Ovary (tissue), 9 donors: ENCODE measurements around the gene FAM171A1. TPM values are rescaled to one million over a fixed set of nuclear protein-coding genes. Genes with fewer than 3 reads are reported as not detected.

Experiments
- DNase-seq, 5 donors: peaks; one replicate each; pipeline ENCODE4 v3.0.0-alpha.2; 2019 to 2020
- H3K27ac ChIP-seq, 2 donors: fragments of 200-600 bp; one replicate each; pipeline versions ENCODE4 v1.5.1 to v1.8.0; 2019 to 2022
- H3K27me3 ChIP-seq: fragments of 200-600 bp; one replicate; pipeline ENCODE4 v1.8.0; 2022
- H3K36me3 ChIP-seq: fragments of 200-600 bp; sonication (generic); one replicate; pipeline ENCODE4 v1.5.1; 2019
- H3K4me1 ChIP-seq: one replicate; pipeline ENCODE4 v1.8.1; 2013; ENCODE audit warnings: mild to moderate bottlenecking, moderate library complexity; ENCODE audit not compliant: insufficient read depth
- H3K4me3 ChIP-seq: fragments of 200-600 bp; sonication (generic); one replicate; pipeline ENCODE4 v1.5.1; 2017
- H3K9me3 ChIP-seq, 2 donors: fragments of 200-600 bp in 1 of 2; sonication (generic) in 1 of 2; one replicate each; pipeline versions ENCODE4 v1.5.1 to v1.8.1; 2013 to 2019; ENCODE audit warnings: mild to moderate bottlenecking in 1 of 2, moderate library complexity in 1 of 2
- EP300 ChIP-seq: sonication (generic); formaldehyde crosslinking; IDR thresholded peaks from one replicate; pipeline ENCODE4 v1.6.1; 2017; ENCODE audit warnings: antibody characterized with exemption
- POLR2A ChIP-seq: fragments of 450-650 bp; IDR thresholded peaks from one replicate; pipeline ENCODE4 v1.6.1; 2017; ENCODE audit warnings: antibody characterized with exemption, mild to moderate bottlenecking, moderate library complexity
- WGBS, 3 donors: extraction: QIAGEN DNeasy Blood & Tissue Kit in 1 of 3; methylation state at CpG; one replicate each; pipeline versions ENCODE4 v1.1.5 to v1.1.7; 2013 to 2017; 5-methylcytosine and 5-hydroxymethylcytosine counted together
- intact Hi-C, 4 donors: fragments of 100-400 bp; cut with DNase I; formaldehyde crosslinking; loops; one replicate each; pipeline versions ENCODE4 v1.11.0 to v1.15.1; 2022 to 2023
- polyA plus RNA-seq, 2 donors: library from polyadenylated mRNA; stranded (reverse); fragments of 200-250 nt in 1 of 2; fragments of 350-450 nt in 1 of 2; fragmentation: Illumina TruSeq in 1 of 2; extraction: RNeasy Lipid Tissue Mini Kit (QIAGEN cat#74804) in 1 of 2; gene quantifications; one replicate each; pipeline ENCODE4 v1.2.3, GENCODE V29; 2013 to 2014
- total RNA-seq, 7 donors: library from RNA; depleted of rRNA in 2 of 7; stranded (reverse); fragments of >200 nt in 2 of 7; fragmentation: NEBNext Ultra II Directional in 3 of 7; extraction: Animal tissue kit (Norgen Biotek cat#: 25700) in 3 of 7; gene quantifications; one replicate each; pipeline versions ENCODE4 v1.1.0 to v1.2.4, GENCODE V29; 2016 to 2023
- TF ChIP-seq, protein P1 (sequence below), 3 donors: fragments of 450-650 bp in 2 of 3; fragments of 200-600 bp in 1 of 3; IDR thresholded peaks; one replicate each; pipeline versions ENCODE4 v1.5.1 to v1.8.0; 2016 to 2022; ENCODE audit warnings: antibody characterized with exemption in 3 of 3, mild to moderate bottlenecking in 1 of 3
- donor health status: DM: no; HTN: no; CAD: no; lungs with moderate emphysema.
- donor health status: DM: no; HTN: no; CAD: no.
- donor health status: Bipolar disorder and iron deficiency.
- donor health status: DM: yes; HTN: yes; CAD: no.
- donor health status: DM: no; HTN: no; CAD: no.
- donor health status: DM: yes; HTN: yes; CAD: no.

FAM171A1 gene
- total and polyA plus RNA-seq, 9 donors = 9.1 to 29.1 (median 23.7) TPM

GRCh38 chr10:15364001-15364400 lies 7.1 kb downstream of the FAM171A1 start:
- Histone ChIP-seq H3K27ac (no peak overlapping the region), H3K4me3 (no peak overlapping the region), H3K9me3 (no peaks in the 10 kb centered on the region), H3K4me1 (peaks cover 2% of the 10 kb centered on the region), H3K36me3 (no peaks in the 10 kb centered on the region), H3K27me3 (no peaks in the 10 kb centered on the region)
- DNase-seq = no peak
- no peak for TF ChIP-seq POLR2A
- TF ChIP-seq, protein P1, sequence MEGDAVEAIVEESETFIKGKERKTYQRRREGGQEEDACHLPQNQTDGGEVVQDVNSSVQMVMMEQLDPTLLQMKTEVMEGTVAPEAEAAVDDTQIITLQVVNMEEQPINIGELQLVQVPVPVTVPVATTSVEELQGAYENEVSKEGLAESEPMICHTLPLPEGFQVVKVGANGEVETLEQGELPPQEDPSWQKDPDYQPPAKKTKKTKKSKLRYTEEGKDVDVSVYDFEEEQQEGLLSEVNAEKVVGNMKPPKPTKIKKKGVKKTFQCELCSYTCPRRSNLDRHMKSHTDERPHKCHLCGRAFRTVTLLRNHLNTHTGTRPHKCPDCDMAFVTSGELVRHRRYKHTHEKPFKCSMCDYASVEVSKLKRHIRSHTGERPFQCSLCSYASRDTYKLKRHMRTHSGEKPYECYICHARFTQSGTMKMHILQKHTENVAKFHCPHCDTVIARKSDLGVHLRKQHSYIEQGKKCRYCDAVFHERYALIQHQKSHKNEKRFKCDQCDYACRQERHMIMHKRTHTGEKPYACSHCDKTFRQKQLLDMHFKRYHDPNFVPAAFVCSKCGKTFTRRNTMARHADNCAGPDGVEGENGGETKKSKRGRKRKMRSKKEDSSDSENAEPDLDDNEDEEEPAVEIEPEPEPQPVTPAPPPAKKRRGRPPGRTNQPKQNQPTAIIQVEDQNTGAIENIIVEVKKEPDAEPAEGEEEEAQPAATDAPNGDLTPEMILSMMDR (IDR thresholded peaks at IDR 0.05) = no peak
- TF ChIP-seq EP300 = no peak
- intact Hi-C loops = no loop called here
- 84 to 96% (median 93%) methylated on average over 4 of the region's 4 CpGs for WGBS, 3 donors

- no peaks in the 10 kb centered on the region for H3K36me3 ChIP-seq
- H3K27me3 ChIP-seq = no peaks in the 10 kb centered on the region
- intact Hi-C loops = no loop called here
- H3K27ac ChIP-seq = no peak overlapping the region
- no peaks in the 10 kb centered on the region for H3K9me3 ChIP-seq
- TF ChIP-seq POLR2A = no peak
- WGBS, 3 donors = 87 to 92% (median 88%) methylated on average over 7 of the region's 7 CpGs
- no peaks in the 10 kb centered on the region for H3K4me1 ChIP-seq
- no peak overlapping the region for H3K4me3 ChIP-seq
- no peak for DNase-seq
These were observed 8.1 kb downstream of the FAM171A1 start for GRCh38 chr10:15363031-15363430.

DNA sequence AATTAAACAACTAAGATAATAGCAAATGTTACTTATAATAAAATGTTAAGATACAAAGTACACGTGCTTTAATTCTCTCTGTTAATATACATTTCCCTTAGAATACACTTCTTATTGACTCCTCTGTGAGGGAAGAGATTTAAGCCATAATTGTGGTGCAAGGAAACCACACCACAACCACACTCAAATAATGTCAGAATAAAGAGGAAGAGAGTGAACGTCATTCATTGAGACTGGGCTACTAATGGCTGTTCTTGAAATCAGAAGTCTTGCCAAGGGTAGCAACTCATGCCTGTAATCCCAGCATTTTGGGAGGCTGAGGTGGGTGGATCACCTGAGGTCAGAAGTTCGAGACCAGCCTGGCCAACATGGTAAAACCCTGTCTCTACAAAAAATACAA lies 10.0 kb downstream of the FAM171A1 start:
- no peaks in the 10 kb centered on the region for H3K36me3 ChIP-seq
- WGBS, 3 donors = 81 to 91% (median 85%) methylated on average over 3 of the region's 3 CpGs
- no peaks in the 10 kb centered on the region for H3K4me1 ChIP-seq
- TF ChIP-seq EP300 = no peak
- TF ChIP-seq POLR2A = no peak
- TF ChIP-seq, protein P1 (IDR thresholded peaks at IDR 0.05) = no peak
- no peak for DNase-seq
- intact Hi-C loops = no loop called here
- no peak overlapping the region for H3K27ac ChIP-seq
- H3K27me3 ChIP-seq = no peaks in the 10 kb centered on the region
- no peaks in the 10 kb centered on the region for H3K9me3 ChIP-seq
- no peak overlapping the region for H3K4me3 ChIP-seq

- WGBS, 3 donors = 88 to 96% (median 93%) methylated on average over 4 of the region's 4 CpGs
- Histone ChIP-seq H3K36me3 (no peaks in the 10 kb centered on the region), H3K27ac (no peak overlapping the region), H3K27me3 (no peaks in the 10 kb centered on the region), H3K9me3 (no peaks in the 10 kb centered on the region), H3K4me3 (no peak overlapping the region), H3K4me1 (no peaks in the 10 kb centered on the region)
- DNase-seq = no peak
- TF ChIP-seq EP300 = no peak
- TF ChIP-seq POLR2A = no peak
- TF ChIP-seq, protein P1 (IDR thresholded peaks at IDR 0.05) = no peak
- intact Hi-C loops = no loop called here
These were observed 10.5 kb downstream of the FAM171A1 start for GRCh38 chr10:15360566-15360965.

GRCh38 chr10:15353471-15354017 lies 17.5 kb downstream of the FAM171A1 start:
- no peaks in the 10 kb centered on the region for H3K9me3 ChIP-seq
- no peak overlapping the region for H3K4me3 ChIP-seq
- TF ChIP-seq POLR2A = no peak
- TF ChIP-seq EP300 = no peak
- TF ChIP-seq, protein P1 (IDR thresholded peaks at IDR 0.05) = no peak
- intact Hi-C loops = no loop called here
- peaks cover 4% of the 10 kb centered on the region for H3K4me1 ChIP-seq
- no peaks in the 10 kb centered on the region for H3K27me3 ChIP-seq
- 77 to 81% (median 79%) methylated on average over 8 of the region's 8 CpGs for WGBS, 3 donors
- H3K36me3 ChIP-seq = no peaks in the 10 kb centered on the region
- no peak overlapping the region for H3K27ac ChIP-seq
- DNase-seq = no peak
